ENCODE data around the gene MRPS22.
"Not testable (repeated sequence)": the region's sequence is repeated elsewhere in the genome, so short reads cannot be mapped to it uniquely, and the experiment has no call there.

MRPS22 gene

DNA sequence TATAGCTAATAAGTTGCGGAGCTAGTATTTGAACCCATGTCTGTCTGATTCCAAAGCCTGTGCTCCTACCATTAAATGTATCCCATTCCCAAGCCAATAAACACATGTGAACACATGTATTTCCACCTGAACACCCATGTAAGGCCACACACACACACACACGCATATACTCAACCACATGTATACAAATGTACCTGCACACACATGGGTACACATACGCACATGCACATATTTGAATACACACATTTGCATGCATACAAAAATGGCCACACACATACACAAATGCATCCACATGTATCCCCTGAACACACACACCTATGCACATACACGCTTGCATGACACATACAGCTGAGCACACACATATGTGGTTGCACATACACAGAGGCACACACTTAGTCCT lies 5.4 kb upstream of the MRPS22 start:
- no peak for FAIRE-seq
- no peak for DNase-seq (ENCODE audit: low spot score)

GRCh38 chr3:139339219-139339906 lies 4.5 kb upstream of the MRPS22 start:
- FAIRE-seq (no peak), DNase-seq (ENCODE audit: low spot score) (no peak)

- no peak for DNase-seq (ENCODE audit: low spot score)
- FAIRE-seq = no peak
Observed at GRCh38 chr3:139340784-139341183, 3.0 kb upstream of the MRPS22 start.

- DNase-seq (ENCODE audit: low spot score) = no peak
- FAIRE-seq = no peak
Observed at GRCh38 chr3:139342054-139342453, 1.8 kb upstream of the MRPS22 start.

DNA sequence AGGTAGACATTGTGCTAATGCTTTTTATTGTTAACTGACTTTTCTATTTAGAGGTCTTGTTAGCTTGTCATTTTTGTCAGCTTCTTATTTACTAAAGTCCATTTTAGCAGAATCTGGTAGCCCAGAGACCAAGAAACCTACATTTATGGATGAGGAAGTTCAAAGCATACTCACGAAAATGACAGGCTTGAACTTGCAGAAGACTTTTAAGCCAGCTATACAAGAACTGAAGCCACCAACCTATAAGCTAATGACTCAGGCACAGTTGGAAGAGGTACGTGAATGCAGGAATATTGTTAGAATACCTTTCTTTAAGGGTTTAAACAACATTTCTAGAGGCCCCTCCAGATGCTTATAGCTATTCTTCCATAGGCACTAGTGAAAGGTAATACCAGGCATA lies 3.0 kb downstream of the MRPS22 start:
- no peak for FAIRE-seq
- DNase-seq (ENCODE audit: low spot score) = no peak

GRCh38 chr3:139353920-139354556 lies 10.2 kb downstream of the MRPS22 start:
- FAIRE-seq = no peak
- peak; percentile 40 for DNase-seq (ENCODE audit: low spot score)

GRCh38 chr3:139354661-139355060 lies 10.8 kb downstream of the MRPS22 start:
- no peak for DNase-seq (ENCODE audit: low spot score)
- no peak for FAIRE-seq

- no peak for FAIRE-seq
Observed at GRCh38 chr3:139355476-139355875, 11.7 kb downstream of the MRPS22 start.

GRCh38 chr3:139355891-139356290 lies 12.1 kb downstream of the MRPS22 start:
- FAIRE-seq (no peak), DNase-seq (ENCODE audit: low spot score) (no peak)

More at GRCh38 chr3:139355476-139355875, 11.7 kb downstream of the MRPS22 start:
- DNase-seq (ENCODE audit: low spot score) = no peak

- FAIRE-seq = no peak
Observed at GRCh38 chr3:139357899-139358298, 14.1 kb downstream of the MRPS22 start.

GRCh38 chr3:139358841-139359562 lies 15.2 kb downstream of the MRPS22 start:
- DNase-seq (ENCODE audit: low spot score) = no peak
- no peak for FAIRE-seq

More at GRCh38 chr3:139357899-139358298, 14.1 kb downstream of the MRPS22 start:
- no peak for DNase-seq (ENCODE audit: low spot score)

DNA sequence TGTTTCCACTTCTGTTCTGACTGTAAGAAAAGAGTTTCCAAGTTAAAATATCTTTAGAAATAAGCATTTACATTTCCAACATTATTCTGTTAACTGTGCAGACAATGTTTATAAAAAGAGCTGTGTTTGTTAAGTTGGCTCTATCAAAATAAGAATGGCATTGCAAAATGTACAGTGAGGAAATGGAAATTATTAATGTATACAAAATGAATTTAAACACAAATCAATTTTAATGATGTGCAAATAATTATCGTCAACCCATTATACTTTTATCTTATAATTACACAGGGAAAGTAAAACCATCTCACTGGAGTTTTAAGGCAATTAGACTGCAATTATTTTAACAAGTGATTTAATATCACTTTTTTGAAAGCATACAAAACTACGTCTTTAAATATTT lies 17.5 kb downstream of the MRPS22 start:
- FAIRE-seq (no peak), DNase-seq (ENCODE audit: low spot score) (no peak)

- no peak for DNase-seq (ENCODE audit: low spot score)
- FAIRE-seq = no peak
Observed at GRCh38 chr3:139364549-139364948, 20.7 kb downstream of the MRPS22 start.

GRCh38 chr3:139374099-139374498 lies 30.3 kb downstream of the MRPS22 start:
- DNase-seq (ENCODE audit: low spot score) = no peak
- FAIRE-seq = no peak

DNA sequence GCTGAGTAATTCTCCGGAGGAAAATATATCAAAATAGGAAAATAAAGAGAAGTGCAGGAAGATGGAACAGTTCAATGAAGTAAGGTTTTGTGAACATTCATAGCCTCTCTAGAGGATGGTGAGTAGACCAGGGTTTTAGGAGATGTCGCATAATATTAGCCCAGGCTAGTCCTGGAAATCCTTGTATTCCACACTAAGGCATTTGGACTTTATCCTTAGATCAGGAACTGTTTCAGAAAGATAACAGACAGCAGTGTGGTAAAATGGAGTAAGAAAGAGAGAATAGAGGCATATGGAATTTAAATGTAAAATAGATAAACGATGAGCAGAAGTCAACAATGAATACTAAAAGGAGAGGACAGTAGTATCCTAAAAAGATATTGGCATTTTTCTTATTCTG lies 33.6 kb downstream of the MRPS22 start:
- FAIRE-seq = no peak

DNA sequence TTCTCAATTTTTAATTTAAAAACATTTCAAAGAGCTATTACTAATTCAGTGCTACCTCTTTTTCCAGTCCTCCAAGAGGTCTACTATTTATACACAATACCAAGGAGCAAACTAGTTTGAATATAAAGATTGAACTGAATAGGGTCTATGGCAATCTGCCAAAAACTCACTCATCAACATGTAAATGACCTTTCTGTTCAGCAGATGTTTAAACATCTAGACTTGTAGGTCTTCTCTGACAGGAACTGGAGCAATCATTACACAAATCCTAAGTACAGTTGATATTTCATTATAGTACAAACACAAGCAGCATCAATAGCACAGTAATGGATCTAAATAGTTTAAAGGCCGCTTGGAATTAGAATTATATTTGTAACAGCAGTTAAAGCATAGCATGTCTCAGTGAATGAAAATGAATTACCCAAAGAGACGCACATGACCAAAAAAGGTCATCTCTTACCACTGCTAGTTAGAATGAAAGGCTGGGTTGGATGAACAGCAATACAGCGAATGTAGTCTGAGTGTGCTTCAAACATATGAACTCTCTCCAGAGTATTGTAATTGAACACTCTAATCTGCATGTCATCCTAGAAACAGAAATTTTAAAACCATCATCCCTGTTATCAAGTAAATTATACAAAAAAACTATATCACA lies 34.9 kb downstream of the MRPS22 start:
- FAIRE-seq (no peak), DNase-seq (ENCODE audit: low spot score) (no peak)

More for the DNA sequence above, 33.6 kb downstream of the MRPS22 start:
- DNase-seq (ENCODE audit: low spot score) = no peak

GRCh38 chr3:139380575-139380974 lies 36.8 kb downstream of the MRPS22 start:
- DNase-seq (ENCODE audit: low spot score) (no peak), FAIRE-seq (no peak)

GRCh38 chr3:139382291-139382690 lies 38.5 kb downstream of the MRPS22 start:
- FAIRE-seq; DNase-seq (ENCODE audit: low spot score): not testable (repeated sequence)

GRCh38 chr3:139388077-139388476 lies 44.3 kb downstream of the MRPS22 start:
- DNase-seq (ENCODE audit: low spot score) (no peak), FAIRE-seq (no peak)

- DNase-seq (ENCODE audit: low spot score) (peak; percentile 6), FAIRE-seq (no peak)
Observed at GRCh38 chr3:139388821-139389551, 45.2 kb downstream of the MRPS22 start.

All from urothelium cell line (cell line).